ENCODE measurements around the gene HOOK2. TPM values are rescaled to one million over a fixed set of nuclear protein-coding genes. Genes with fewer than 3 reads are reported as not detected.

The HOOK2 gene
- polyA plus RNA-seq, 1 of the 3 experiments (the other 2 are of a cell fraction), result 33.0 TPM

DNA sequence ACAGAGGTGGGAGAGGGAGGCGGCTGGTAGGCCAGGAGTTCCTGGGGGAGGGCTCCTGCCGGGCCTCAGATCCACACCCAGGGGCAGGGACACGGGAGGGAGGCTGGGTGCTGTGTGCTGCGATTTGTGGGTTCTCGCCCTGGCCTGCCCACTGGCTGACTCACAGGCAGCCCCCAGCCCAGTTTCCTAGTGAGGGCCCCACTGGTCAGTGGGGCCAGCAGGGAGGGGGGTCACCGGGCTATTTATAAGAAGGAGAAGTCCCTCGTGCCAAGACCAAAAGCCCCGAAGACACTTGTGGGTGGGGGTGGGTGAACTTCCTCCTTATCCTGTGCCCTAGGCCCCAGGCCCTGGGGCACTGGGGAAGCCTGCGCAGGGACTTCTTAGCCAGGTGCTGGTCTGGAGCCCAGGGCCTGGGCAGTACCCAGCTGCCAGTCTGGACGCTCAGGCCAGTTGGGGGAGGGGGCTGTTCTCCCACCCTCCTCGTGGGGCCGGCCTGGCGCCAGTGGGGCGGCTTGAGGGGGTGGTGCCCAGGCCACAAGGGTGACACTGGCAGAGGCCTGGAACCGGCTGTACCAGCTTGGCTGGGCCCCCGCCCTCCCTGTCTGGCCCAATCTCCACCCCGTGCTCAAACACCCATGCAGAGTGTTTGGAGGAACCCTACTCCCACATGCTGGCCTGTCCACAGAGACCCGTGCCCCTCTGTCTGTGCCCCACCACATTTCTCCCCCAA, 11.0 kb upstream of the HOOK2 start:
- H3K27ac ChIP-seq (ENCODE audit: low read depth in 2 of 2, low read length in 1 of 2), result peak overlapping the region; percentile 97 to 98
- TF ChIP-seq TAF1 (IDR thresholded peaks at IDR 0.05; ENCODE audit: borderline replicate concordance, low read depth, low read length) (no peak), FOXJ3 (CRISPR knock-in tag; IDR thresholded peaks at IDR 0.05) (no peak), TCF12 (IDR thresholded peaks at IDR 0.05) (no peak), ELF1 (IDR thresholded peaks at IDR 0.05) (no peak), NRF1 (IDR thresholded peaks at IDR 0.05; ENCODE audit: low read depth, low read length) (no peak), GATA2 (CRISPR knock-in tag; IDR thresholded peaks at IDR 0.05) (no peak), RFX5 (IDR thresholded peaks at IDR 0.05; ENCODE audit: low read length) (no peak), FOXM1 (IDR thresholded peaks at IDR 0.05; ENCODE audit: low read depth) (no peak), MXI1 (IDR thresholded peaks at IDR 0.05; ENCODE audit: low read depth, low read length) (no peak), POLR2AphosphoS5 (IDR thresholded peaks at IDR 0.05; ENCODE audit: low read depth, low read length) (no peak), RXRA (IDR thresholded peaks at IDR 0.05; ENCODE audit: borderline replicate concordance, low read depth) (no peak), SIN3A (IDR thresholded peaks at IDR 0.05; ENCODE audit: borderline replicate concordance, low read depth, low read length) (no peak), SMC3 (IDR thresholded peaks at IDR 0.05; ENCODE audit: low read depth, low read length) (no peak)
- TF ChIP-seq, protein P1, sequence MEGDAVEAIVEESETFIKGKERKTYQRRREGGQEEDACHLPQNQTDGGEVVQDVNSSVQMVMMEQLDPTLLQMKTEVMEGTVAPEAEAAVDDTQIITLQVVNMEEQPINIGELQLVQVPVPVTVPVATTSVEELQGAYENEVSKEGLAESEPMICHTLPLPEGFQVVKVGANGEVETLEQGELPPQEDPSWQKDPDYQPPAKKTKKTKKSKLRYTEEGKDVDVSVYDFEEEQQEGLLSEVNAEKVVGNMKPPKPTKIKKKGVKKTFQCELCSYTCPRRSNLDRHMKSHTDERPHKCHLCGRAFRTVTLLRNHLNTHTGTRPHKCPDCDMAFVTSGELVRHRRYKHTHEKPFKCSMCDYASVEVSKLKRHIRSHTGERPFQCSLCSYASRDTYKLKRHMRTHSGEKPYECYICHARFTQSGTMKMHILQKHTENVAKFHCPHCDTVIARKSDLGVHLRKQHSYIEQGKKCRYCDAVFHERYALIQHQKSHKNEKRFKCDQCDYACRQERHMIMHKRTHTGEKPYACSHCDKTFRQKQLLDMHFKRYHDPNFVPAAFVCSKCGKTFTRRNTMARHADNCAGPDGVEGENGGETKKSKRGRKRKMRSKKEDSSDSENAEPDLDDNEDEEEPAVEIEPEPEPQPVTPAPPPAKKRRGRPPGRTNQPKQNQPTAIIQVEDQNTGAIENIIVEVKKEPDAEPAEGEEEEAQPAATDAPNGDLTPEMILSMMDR (IDR thresholded peaks at IDR 0.05), result no peak

GRCh38 chr19:12785431-12786031, 10.2 kb upstream of the HOOK2 start:
- Histone ChIP-seq H3K4me2 (peak overlapping the region; percentile 33; the same call in 1 of the 2 replicates), H3K36me3 (replicated peaks in 1 of 2; ENCODE audit: control insufficient read depth in 1 of 2, insufficient read depth in 2 of 2, low read length in 1 of 2) (no peaks in the 10 kb centered on the region), H3K79me2 (ENCODE audit: insufficient read depth) (no peaks in the 10 kb centered on the region), H3K4me3 (ENCODE audit: low read depth in 2 of 2, low read length in 1 of 2) (no peak overlapping the region), H3K27me3 (ENCODE audit: insufficient read depth) (no peaks in the 10 kb centered on the region), H3K9me3 (no peaks in the 10 kb centered on the region), H3K9me2 (no peaks in the 10 kb centered on the region), H3K9ac (peak overlapping the region; percentile 19; the same call in 1 of the 2 replicates), H3K27ac (ENCODE audit: low read depth in 2 of 2, low read length in 1 of 2) (peak overlapping the region; percentile 97 to 98), H3F3A (replicated peaks; ENCODE audit: insufficient read depth) (peaks cover 70% of the 10 kb centered on the region), H3K4me1 (ENCODE audit: control insufficient read depth in 1 of 2, insufficient read depth in 2 of 2, low read depth in 1 of 2, low read length in 1 of 2) (peaks cover 49 to 68% of the 10 kb centered on the region in 2 experiments), H2AFZ (ENCODE audit: low read depth) (peak overlapping the region; percentile 56; the same call in 1 of the 2 replicates), H4K20me1 (ENCODE audit: insufficient read depth) (no peaks in the 10 kb centered on the region)
- no peak for DNase-seq
- 73% methylated on average over 3 of the region's 4 CpGs for WGBS (ENCODE audit: low lambda C conversion rate)
- ChIA-PET CTCF (interaction anchor here (0.5 to 1.7 kb wide), 3 partner anchors 11 to 180 kb away, joined by 3 to 8 read pairs (median 3); no protein-coding TSS in a partner anchor), POLR2A (no interaction called here)
- TF ChIP-seq, protein P2, sequence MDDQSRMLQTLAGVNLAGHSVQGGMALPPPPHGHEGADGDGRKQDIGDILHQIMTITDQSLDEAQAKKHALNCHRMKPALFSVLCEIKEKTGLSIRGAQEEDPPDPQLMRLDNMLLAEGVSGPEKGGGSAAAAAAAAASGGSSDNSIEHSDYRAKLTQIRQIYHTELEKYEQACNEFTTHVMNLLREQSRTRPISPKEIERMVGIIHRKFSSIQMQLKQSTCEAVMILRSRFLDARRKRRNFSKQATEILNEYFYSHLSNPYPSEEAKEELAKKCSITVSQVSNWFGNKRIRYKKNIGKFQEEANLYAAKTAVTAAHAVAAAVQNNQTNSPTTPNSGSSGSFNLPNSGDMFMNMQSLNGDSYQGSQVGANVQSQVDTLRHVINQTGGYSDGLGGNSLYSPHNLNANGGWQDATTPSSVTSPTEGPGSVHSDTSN (IDR thresholded peaks at IDR 0.05), result no peak
- TF ChIP-seq CHD2 (IDR thresholded peaks at IDR 0.05; ENCODE audit: low read length, partially characterized antibody) (no peak), MXI1 (IDR thresholded peaks at IDR 0.05; ENCODE audit: low read depth, low read length) (no peak), REST (IDR thresholded peaks at IDR 0.05; ENCODE audit: low read depth, low read length) (no peak), EP300 (IDR thresholded peaks at IDR 0.05; ENCODE audit: borderline replicate concordance in 1 of 2, low read depth in 1 of 2, low read length in 1 of 2) (no peak), RFX5 (IDR thresholded peaks at IDR 0.05; ENCODE audit: low read length) (no peak), TEAD4 (IDR thresholded peaks at IDR 0.05; ENCODE audit: borderline replicate concordance, insufficient read depth) (no peak), TCF12 (IDR thresholded peaks at IDR 0.05) (no peak), GATA2 (CRISPR knock-in tag; IDR thresholded peaks at IDR 0.05) (no peak), POLR2AphosphoS5 (IDR thresholded peaks at IDR 0.05; ENCODE audit: low read depth, low read length) (no peak), RCOR1 (IDR thresholded peaks at IDR 0.05; ENCODE audit: low read length) (no peak)

More for the DNA sequence above, 11.0 kb upstream of the HOOK2 start:
- ChIA-PET POLR2A (no interaction called here), CTCF (interaction anchor here (0.6 to 3.4 kb wide), 5 partner anchors 9 to 61 kb away, joined by 3 to 46 read pairs (median 8); no protein-coding TSS in a partner anchor)
- Histone ChIP-seq H3K9ac (peak overlapping the region; percentile 19; the same call in 1 of the 2 replicates), H3K36me3 (replicated peaks in 1 of 2; ENCODE audit: control insufficient read depth in 1 of 2, insufficient read depth in 2 of 2, low read length in 1 of 2) (no peaks in the 10 kb centered on the region), H3K9me3 (no peaks in the 10 kb centered on the region), H3K4me1 (ENCODE audit: control insufficient read depth in 1 of 2, insufficient read depth in 2 of 2, low read depth in 1 of 2, low read length in 1 of 2) (peaks cover 53 to 74% of the 10 kb centered on the region in 2 experiments), H3K79me2 (ENCODE audit: insufficient read depth) (no peaks in the 10 kb centered on the region), H3F3A (replicated peaks; ENCODE audit: insufficient read depth) (peaks cover 75% of the 10 kb centered on the region), H3K4me2 (peak overlapping the region; percentile 33; the same call in 1 of the 2 replicates), H3K27me3 (ENCODE audit: insufficient read depth) (no peaks in the 10 kb centered on the region), H3K4me3 (ENCODE audit: low read depth in 2 of 2, low read length in 1 of 2) (no peak overlapping the region), H2AFZ (ENCODE audit: low read depth) (peak overlapping the region; percentile 56; the same call in 1 of the 2 replicates), H4K20me1 (ENCODE audit: insufficient read depth) (no peaks in the 10 kb centered on the region), H3K9me2 (no peaks in the 10 kb centered on the region)
- WGBS (ENCODE audit: low lambda C conversion rate), result 47% methylated on average over 5 of the region's 18 CpGs
- DNase-seq, result peak; percentile 46

Data from SK-N-SH (cell line).